H1 (cell line): ENCODE measurements around the gene MMP12. TPM values are rescaled to one million over a fixed set of nuclear protein-coding genes. Genes with fewer than 3 reads are reported as not detected.

Experiments used
- CTCF ChIA-PET: fragments of 300-600 bp; sonication (Branson Sonifier 250); formaldehyde crosslinking; loops from one replicate; lab custom pipeline; 2021; ENCODE audit not compliant: partially characterized antibody; lab: Charles Lee
- POLR2A ChIA-PET: fragments of 300-600 bp; sonication (Branson Sonifier 250); formaldehyde crosslinking; loops from one replicate; lab custom pipeline; 2021; ENCODE audit warnings: inconsistent platforms; ENCODE audit not compliant: partially characterized antibody; lab: Charles Lee
- DNase-seq, 2 experiments: peaks; one replicate each; pipeline versions ENCODE4 v3.0.0 to v3.0.0-alpha.2; 2010 to 2022; ENCODE audit warnings: low spot score in 2 of 2, low read depth in 1 of 2, mixed read lengths in 1 of 2
- FAIRE-seq: peaks from 2 replicates; lab custom pipeline; 2011; peaks lifted over from hg19 to GRCh38; lab: Jason Lieb, UNC
- H2AFZ ChIP-seq: 2 replicates; pipeline ENCODE4 v1.8.1; 2012; ENCODE audit warnings: low read length, inconsistent platforms
- H2AK5ac ChIP-seq: 2 replicates; pipeline ENCODE4 v1.6.1; 2013; ENCODE audit warnings: low read depth, low read length
- H2BK120ac ChIP-seq: replicated peaks from 2 replicates; pipeline ENCODE3; 2013; ENCODE audit warnings: low read depth, low read length, inconsistent platforms
- H2BK12ac ChIP-seq: 2 replicates; pipeline ENCODE4 v1.6.1; 2013; ENCODE audit warnings: low read depth, low read length
- H2BK15ac ChIP-seq: 2 replicates; pipeline ENCODE4 v1.6.1; 2013; ENCODE audit warnings: low read length
- H2BK20ac ChIP-seq: 2 replicates; pipeline ENCODE4 v1.6.1; 2013; ENCODE audit warnings: low read length
- H2BK5ac ChIP-seq: 2 replicates; pipeline ENCODE4 v1.6.1; 2013; ENCODE audit warnings: low read depth, low read length
- H3K14ac ChIP-seq: 2 replicates; pipeline ENCODE4 v1.6.1; 2013; ENCODE audit warnings: inconsistent platforms; ENCODE audit not compliant: insufficient read length
- H3K18ac ChIP-seq: 2 replicates; pipeline ENCODE4 v1.6.1; 2013; ENCODE audit warnings: low read length; ENCODE audit errors: extremely low read depth
- H3K23ac ChIP-seq: 2 replicates; pipeline ENCODE4 v1.6.1; 2013; ENCODE audit warnings: inconsistent platforms; ENCODE audit not compliant: insufficient read length
- H3K23me2 ChIP-seq: 2 replicates; pipeline ENCODE4 v1.6.1; 2013; ENCODE audit warnings: low read depth, low read length
- H3K27ac ChIP-seq: 2 replicates; pipeline ENCODE4 v1.6.1; 2011; ENCODE audit warnings: low read depth, low read length, inconsistent platforms
- H3K27me3 ChIP-seq, 4 experiments: replicated peaks in 1 of 4; 1 replicate in 1 of 4; 2 replicates in 3 of 4; pipeline versions ENCODE4 v1.6.1 to v1.8.1; 2011 to 2013; ENCODE audit warnings: low read length in 3 of 4, mild to moderate bottlenecking in 3 of 4, inconsistent platforms in 2 of 4, mixed read lengths in 2 of 4, moderate library complexity in 1 of 4; ENCODE audit not compliant: control insufficient read depth in 3 of 4, insufficient read depth in 3 of 4; ENCODE audit errors: extremely low read depth in 1 of 4
- H3K36me3 ChIP-seq, 4 experiments: 2 replicates each; pipeline versions ENCODE4 v1.6.1 to v1.8.1; 2011 to 2013; ENCODE audit warnings: mild to moderate bottlenecking in 4 of 4, low read length in 3 of 4, moderate library complexity in 2 of 4, control low read depth in 1 of 4, inconsistent platforms in 1 of 4; ENCODE audit not compliant: insufficient read depth in 4 of 4, control insufficient read depth in 2 of 4
- H3K4ac ChIP-seq: replicated peaks from 2 replicates; pipeline ENCODE3; 2013; ENCODE audit warnings: low read length, low read depth, mixed read lengths, inconsistent platforms; ENCODE audit not compliant: insufficient read length
- H3K4me1 ChIP-seq, 4 experiments: replicated peaks in 1 of 4; 1 replicate in 1 of 4; 2 replicates in 3 of 4; pipeline versions ENCODE4 v1.6.1 to v1.8.1; 2011 to 2013; ENCODE audit warnings: low read length in 3 of 4, inconsistent platforms in 2 of 4, mixed read lengths in 1 of 4; ENCODE audit not compliant: insufficient read depth in 4 of 4, control insufficient read depth in 3 of 4
- H3K4me2 ChIP-seq, 2 experiments: 2 replicates each; pipeline versions ENCODE4 v1.6.1 to v1.8.1; 2011 to 2013; ENCODE audit warnings: low read depth in 2 of 2, low read length in 2 of 2, control low read depth in 1 of 2, inconsistent platforms in 1 of 2, mild to moderate bottlenecking in 1 of 2; ENCODE audit not compliant: insufficient read depth in 1 of 2
- H3K4me3 ChIP-seq, 4 experiments: fragments of 200-600, 300-600 bp in 1 of 4; sonication (generic), shearing (Covaris generic), sonication (Bioruptor Twin) in 1 of 4; 2 replicates each; pipeline versions ENCODE4 v1.5.1 to v1.8.1; 2011 to 2016; ENCODE audit warnings: low read length in 4 of 4, low read depth in 3 of 4, control low read depth in 2 of 4, inconsistent platforms in 2 of 4, mild to moderate bottlenecking in 2 of 4, mixed read lengths in 1 of 4, moderate library complexity in 1 of 4; ENCODE audit not compliant: insufficient read depth in 2 of 4; ENCODE audit errors: extremely low read depth in 1 of 4
- H3K56ac ChIP-seq: replicated peaks from 2 replicates; pipeline ENCODE3; 2013; ENCODE audit warnings: low read depth, mild to moderate bottlenecking, mixed read lengths, low read length, inconsistent platforms; ENCODE audit not compliant: insufficient read length
- H3K79me1 ChIP-seq: 2 replicates; pipeline ENCODE4 v1.6.1; 2013; ENCODE audit warnings: low read depth, low read length, control low read depth
- H3K79me2 ChIP-seq, 2 experiments: 2 replicates each; pipeline versions ENCODE4 v1.6.1 to v1.8.1; 2012 to 2013; ENCODE audit warnings: low read length in 2 of 2, mild to moderate bottlenecking in 2 of 2, inconsistent platforms in 1 of 2; ENCODE audit not compliant: insufficient read depth in 2 of 2, control insufficient read depth in 1 of 2
- H3K9ac ChIP-seq, 4 experiments: replicated peaks in 1 of 4; 1 replicate in 1 of 4; 2 replicates in 3 of 4; pipeline versions ENCODE4 v1.6.1 to v1.8.1; 2011 to 2013; ENCODE audit warnings: low read depth in 3 of 4, low read length in 3 of 4, control low read depth in 2 of 4, mild to moderate bottlenecking in 2 of 4, moderate library complexity in 2 of 4, inconsistent platforms in 1 of 4; ENCODE audit errors: extremely low read depth in 1 of 4
- H3K9me3 ChIP-seq, 2 experiments: 2 replicates each; pipeline versions ENCODE4 v1.6.1 to v1.8.1; 2012 to 2013; ENCODE audit warnings: mild to moderate bottlenecking in 2 of 2, moderate library complexity in 2 of 2, control low read depth in 1 of 2, inconsistent platforms in 1 of 2, low read depth in 1 of 2, low read length in 1 of 2, mixed read lengths in 1 of 2; ENCODE audit not compliant: insufficient read depth in 2 of 2
- H4K20me1 ChIP-seq, 2 experiments: replicated peaks in 1 of 2; 2 replicates each; pipeline versions ENCODE3 to v1.8.1; 2011 to 2013; ENCODE audit warnings: inconsistent platforms in 2 of 2, low read length in 2 of 2, mild to moderate bottlenecking in 1 of 2; ENCODE audit not compliant: insufficient read depth in 2 of 2, control insufficient read depth in 1 of 2
- H4K5ac ChIP-seq: 2 replicates; pipeline ENCODE4 v1.6.1; 2013; ENCODE audit warnings: low read length, low read depth, mixed read lengths, inconsistent platforms; ENCODE audit not compliant: insufficient read length
- H4K8ac ChIP-seq: 2 replicates; pipeline ENCODE4 v1.8.0; 2013; ENCODE audit warnings: mild to moderate bottlenecking, moderate library complexity, low read length, inconsistent platforms; ENCODE audit not compliant: insufficient read depth; ENCODE audit errors: extremely low read depth
- H4K91ac ChIP-seq: replicated peaks from 2 replicates; pipeline ENCODE3; 2013; ENCODE audit warnings: low read length, mixed read lengths, inconsistent platforms; ENCODE audit not compliant: insufficient read length
- CEBPB ChIP-seq: IDR thresholded peaks from 2 replicates; pipeline ENCODE4 v1.6.1; 2012; ENCODE audit warnings: low read depth, low read length
- CHD1 ChIP-seq: IDR thresholded peaks from 2 replicates; pipeline ENCODE4 v1.6.1; 2012; ENCODE audit warnings: low read depth, low read length, improper control_type of control experiment
- CHD2 ChIP-seq: IDR thresholded peaks from 2 replicates; pipeline ENCODE4 v1.6.1; 2012; ENCODE audit warnings: low read length, improper control_type of control experiment
- EP300 ChIP-seq, 2 experiments: IDR thresholded peaks; 1 replicate in 1 of 2; 2 replicates in 1 of 2; pipeline ENCODE4 v1.6.1; 2011 to 2012; ENCODE audit warnings: low read depth in 2 of 2, low read length in 2 of 2, mild to moderate bottlenecking in 2 of 2, borderline replicate concordance in 1 of 2, inconsistent platforms in 1 of 2, moderate library complexity in 1 of 2
- JUND ChIP-seq: IDR thresholded peaks from 2 replicates; pipeline ENCODE4 v1.6.1; 2011; ENCODE audit warnings: mild to moderate bottlenecking, improper control_type of control experiment, low read length
- POU5F1 ChIP-seq: IDR thresholded peaks from 2 replicates; pipeline ENCODE4 v1.6.1; 2011; ENCODE audit warnings: low read depth, mild to moderate bottlenecking, low read length, moderate library complexity
- RFX5 ChIP-seq: IDR thresholded peaks from 2 replicates; pipeline ENCODE4 v1.6.1; 2011; ENCODE audit warnings: low read depth, low read length, improper control_type of control experiment, borderline replicate concordance
- SIRT6 ChIP-seq: IDR thresholded peaks from one replicate; pipeline ENCODE4 v1.7.1; 2012; ENCODE audit warnings: low read length, inconsistent platforms
- TAF1 ChIP-seq: IDR thresholded peaks from 2 replicates; pipeline ENCODE4 v1.6.1; 2011; ENCODE audit warnings: mild to moderate bottlenecking, low read depth, low read length
- TBP ChIP-seq: IDR thresholded peaks from 2 replicates; pipeline ENCODE4 v1.6.1; 2011; ENCODE audit warnings: low read depth, low read length, improper control_type of control experiment
- WGBS, 2 experiments: shearing (Covaris generic) in 1 of 2; methylation state at CpG; one replicate each; pipeline versions ENCODE4 v1.1.6 to v1.1.7; 2013 to 2015; ENCODE audit warnings: low lambda C conversion rate in 2 of 2, mixed read lengths in 2 of 2, inconsistent platforms in 1 of 2, low coverage in 1 of 2, missing lambda C conversion rate in 1 of 2; ENCODE audit not compliant: insufficient replicate concordance in 2 of 2, insufficient coverage in 1 of 2, insufficient read length in 1 of 2; ENCODE audit errors: extremely low coverage in 1 of 2, missing lambda C conversion rate in 1 of 2; 5-methylcytosine and 5-hydroxymethylcytosine counted together
- polyA plus RNA-seq, 7 experiments: library from polyadenylated mRNA; depleted of rRNA in 3 of 7; stranded (reverse) in 5 of 7; unstranded in 2 of 7; fragments of >200 nt in 5 of 7; fragments of 200-250 nt in 2 of 7; gene quantifications; 1 replicate in 5 of 7; 2 replicates in 1 of 7; 4 replicates in 1 of 7; pipeline versions ENCODE4 v1.2.1 to v1.2.3, GENCODE V29; 2011 to 2013; ENCODE audit warnings: missing spikeins in 2 of 7, mixed read lengths in 2 of 7
- total RNA-seq: library from RNA; stranded (reverse); fragmentation: NEBNext Ultra II Directional; extraction: Animal tissue kit (Norgen Biotek cat#: 25700); gene quantifications from 2 replicates; pipeline ENCODE4 v1.2.1, GENCODE V29; 2021
- TF ChIP-seq, protein P1 (sequence below): IDR thresholded peaks from 2 replicates; pipeline ENCODE4 v1.6.1; 2012; ENCODE audit warnings: inconsistent platforms
- TF ChIP-seq, protein P2 (sequence below), 3 experiments: IDR thresholded peaks; 1 replicate in 2 of 3; 2 replicates in 1 of 3; pipeline versions ENCODE4 v1.5.1 to v1.6.1; 2011; ENCODE audit warnings: low read length in 3 of 3, mild to moderate bottlenecking in 3 of 3, inconsistent platforms in 2 of 3, low read depth in 1 of 3, moderate library complexity in 1 of 3; ENCODE audit not compliant: insufficient read depth in 1 of 3; ENCODE audit errors: control extremely low read depth in 1 of 3

MMP12 gene
- total and polyA plus RNA-seq, 2 of the 8 experiments (the other 6 are each of a cell fraction or from before 2014, with no cell fraction given), result not detected

DNA sequence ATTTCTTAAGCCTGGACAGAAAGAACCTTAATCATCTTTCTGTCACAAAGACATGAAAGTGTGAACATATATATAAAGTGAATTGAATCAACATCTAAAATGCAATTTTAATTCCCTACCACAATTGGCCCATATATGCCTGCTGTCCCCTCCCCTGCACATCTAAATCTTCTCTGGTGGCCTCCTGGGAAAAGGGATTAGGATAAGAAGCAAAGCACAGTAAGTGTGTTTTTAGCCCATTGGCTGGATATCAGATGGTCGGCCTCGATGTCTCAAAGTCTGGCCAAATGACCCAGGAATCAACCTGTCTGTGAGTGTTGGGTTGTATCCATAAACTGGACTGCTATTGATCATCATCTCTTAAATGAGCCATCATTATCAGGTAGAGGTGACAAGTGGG lies 37.1 kb downstream of the MMP12 start:
- POLR2A ChIA-PET, result no interaction called here
- TF ChIP-seq EP300 (IDR thresholded peaks at IDR 0.05; ENCODE audit: borderline replicate concordance in 1 of 2, low read depth in 2 of 2, low read length in 2 of 2), result no peak
- no peak for TF ChIP-seq TBP
- TF ChIP-seq RFX5, result no peak
- TF ChIP-seq, protein P1, sequence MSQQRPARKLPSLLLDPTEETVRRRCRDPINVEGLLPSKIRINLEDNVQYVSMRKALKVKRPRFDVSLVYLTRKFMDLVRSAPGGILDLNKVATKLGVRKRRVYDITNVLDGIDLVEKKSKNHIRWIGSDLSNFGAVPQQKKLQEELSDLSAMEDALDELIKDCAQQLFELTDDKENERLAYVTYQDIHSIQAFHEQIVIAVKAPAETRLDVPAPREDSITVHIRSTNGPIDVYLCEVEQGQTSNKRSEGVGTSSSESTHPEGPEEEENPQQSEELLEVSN, result no peak
- TF ChIP-seq JUND, result no peak
- TF ChIP-seq POU5F1, result no peak
- no peak for TF ChIP-seq SIRT6
- TF ChIP-seq CHD1, result no peak
- no peak for TF ChIP-seq TAF1
- no peak for TF ChIP-seq CEBPB
- TF ChIP-seq CHD2, result no peak
- TF ChIP-seq, protein P2, sequence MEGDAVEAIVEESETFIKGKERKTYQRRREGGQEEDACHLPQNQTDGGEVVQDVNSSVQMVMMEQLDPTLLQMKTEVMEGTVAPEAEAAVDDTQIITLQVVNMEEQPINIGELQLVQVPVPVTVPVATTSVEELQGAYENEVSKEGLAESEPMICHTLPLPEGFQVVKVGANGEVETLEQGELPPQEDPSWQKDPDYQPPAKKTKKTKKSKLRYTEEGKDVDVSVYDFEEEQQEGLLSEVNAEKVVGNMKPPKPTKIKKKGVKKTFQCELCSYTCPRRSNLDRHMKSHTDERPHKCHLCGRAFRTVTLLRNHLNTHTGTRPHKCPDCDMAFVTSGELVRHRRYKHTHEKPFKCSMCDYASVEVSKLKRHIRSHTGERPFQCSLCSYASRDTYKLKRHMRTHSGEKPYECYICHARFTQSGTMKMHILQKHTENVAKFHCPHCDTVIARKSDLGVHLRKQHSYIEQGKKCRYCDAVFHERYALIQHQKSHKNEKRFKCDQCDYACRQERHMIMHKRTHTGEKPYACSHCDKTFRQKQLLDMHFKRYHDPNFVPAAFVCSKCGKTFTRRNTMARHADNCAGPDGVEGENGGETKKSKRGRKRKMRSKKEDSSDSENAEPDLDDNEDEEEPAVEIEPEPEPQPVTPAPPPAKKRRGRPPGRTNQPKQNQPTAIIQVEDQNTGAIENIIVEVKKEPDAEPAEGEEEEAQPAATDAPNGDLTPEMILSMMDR (IDR thresholded peaks at IDR 0.05; ENCODE audit: control extremely low read depth in 1 of 3, insufficient read depth in 1 of 3, low read depth in 1 of 3, low read length in 3 of 3), result no peak

More for the DNA sequence above, 37.1 kb downstream of the MMP12 start:
- no peak overlapping the region for H2AK5ac ChIP-seq
- no peaks in the 10 kb centered on the region for H4K20me1 ChIP-seq
- no peak overlapping the region for H4K5ac ChIP-seq
- no peak overlapping the region for H2AFZ ChIP-seq
- H2BK15ac ChIP-seq, result no peak overlapping the region
- FAIRE-seq, result no peak
- H3K79me1 ChIP-seq, result no peaks in the 10 kb centered on the region
- no peak overlapping the region for H3K56ac ChIP-seq
- no peak overlapping the region for H3K18ac ChIP-seq
- no peak overlapping the region for H3K4me3 ChIP-seq
- CTCF ChIA-PET, result interaction anchor here (0.9 to 2.3 kb wide), 3 partner anchors 43 to 104 kb away, joined by 3 to 7 read pairs (median 4); no protein-coding TSS in a partner anchor
- no peaks in the 10 kb centered on the region for H3K23me2 ChIP-seq
- no peak overlapping the region for H3K23ac ChIP-seq
- H3K36me3 ChIP-seq, result no peaks in the 10 kb centered on the region
- no peak overlapping the region for H4K91ac ChIP-seq
- H3K4me1 ChIP-seq, result peaks cover 0 to 7% (median 1%) of the 10 kb centered on the region in 4 experiments; a peak in 4 of 7 replicates
- no peaks in the 10 kb centered on the region for H3K9me3 ChIP-seq
- H3K14ac ChIP-seq, result no peak overlapping the region
- no peaks in the 10 kb centered on the region for H3K27me3 ChIP-seq
- no peak overlapping the region for H3K4ac ChIP-seq
- H3K79me2 ChIP-seq, result no peaks in the 10 kb centered on the region
- no peak overlapping the region for H3K27ac ChIP-seq
- H3K9ac ChIP-seq, result no peak overlapping the region
- no peak overlapping the region for H3K4me2 ChIP-seq
- 88% methylated on average over 2 of the region's 2 CpGs; no CpG with 5 or more reads in 1 of the 2 experiments for WGBS, 2 experiments
- no peak overlapping the region for H2BK20ac ChIP-seq
- H2BK120ac ChIP-seq, result no peak overlapping the region
- H2BK12ac ChIP-seq, result no peak overlapping the region
- no peak overlapping the region for H2BK5ac ChIP-seq
- no peak for DNase-seq
- no peak overlapping the region for H4K8ac ChIP-seq
